ENCODE data around the gene KDM4C. TPM values are rescaled to one million over a fixed set of nuclear protein-coding genes. Genes with fewer than 3 reads are reported as not detected.

The KDM4C gene
- polyA plus RNA-seq, 1 donor (not counting 4 experiments of a cell fraction or from before 2014, with no cell fraction given), result 17.2 TPM

DNA sequence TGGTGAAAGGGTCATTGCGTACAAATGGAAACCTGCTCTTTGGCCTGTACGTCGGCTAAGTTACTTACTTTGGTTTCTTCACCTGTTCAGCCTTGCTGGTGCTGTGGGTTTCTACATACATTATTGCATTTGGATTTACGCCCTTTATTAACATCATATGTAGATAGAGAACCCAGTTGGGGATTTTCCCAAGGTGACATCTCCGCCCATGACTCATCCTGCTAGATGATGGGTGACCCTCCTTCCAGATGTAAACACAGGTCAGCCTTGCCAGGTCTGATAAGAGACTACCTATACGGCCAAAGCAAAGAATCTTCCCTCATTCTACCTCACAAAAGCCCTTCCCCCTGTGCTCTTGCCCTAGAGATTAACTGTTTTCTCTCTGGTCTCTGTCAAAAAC lies 360.9 kb downstream of the KDM4C start:
- DNase-seq (ENCODE audit: low read depth, low spot score) (no peak), FAIRE-seq (no peak)

DNA sequence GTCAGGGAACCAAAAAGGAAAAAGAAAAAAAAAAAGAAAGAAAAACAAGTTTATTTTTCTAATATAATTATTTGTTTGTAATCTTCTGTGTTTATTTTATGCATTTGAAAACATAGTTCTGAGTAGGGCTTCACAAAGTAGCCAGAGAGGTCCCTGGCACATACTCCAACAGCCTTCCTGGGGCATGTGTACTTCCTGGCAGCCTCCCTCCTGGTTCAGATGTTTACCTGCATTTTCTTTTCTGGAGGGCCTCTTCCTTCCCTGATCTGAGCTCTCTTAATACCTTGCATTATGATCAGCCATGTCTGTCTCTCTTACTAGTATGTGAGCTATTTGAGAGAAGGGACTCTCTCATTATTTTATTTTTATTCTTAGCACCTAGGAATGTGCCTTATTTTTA lies 361.8 kb downstream of the KDM4C start:
- DNase-seq (ENCODE audit: low read depth, low spot score) (no peak), FAIRE-seq (no peak)
- Histone ChIP-seq H3K4me1 (ENCODE audit: control insufficient read depth, extremely low read depth, insufficient read depth, low read length) (peaks cover 15% of the 10 kb centered on the region), H3K36me3 (ENCODE audit: control insufficient read depth in 2 of 2, extremely low read depth in 1 of 2, insufficient read depth in 2 of 2, low read length in 2 of 2) (no peaks in the 10 kb centered on the region), H3K9ac (ENCODE audit: control insufficient read depth, extremely low read depth, insufficient read depth, low read length) (no peak overlapping the region), H3K79me2 (ENCODE audit: control insufficient read depth, insufficient read depth, low read length) (no peaks in the 10 kb centered on the region), H2AFZ (ENCODE audit: control insufficient read depth, low read length) (no peak overlapping the region), H3K9me1 (ENCODE audit: control insufficient read depth, extremely low read depth, insufficient read depth, low read length) (no peaks in the 10 kb centered on the region), H3K4me2 (ENCODE audit: control insufficient read depth, extremely low read depth, insufficient read depth, low read depth, low read length) (no peak overlapping the region), H3K27ac (ENCODE audit: control insufficient read depth, insufficient read depth, low read length) (no peak overlapping the region), H3K27me3 (ENCODE audit: control insufficient read depth, extremely low read depth, insufficient read depth, low read length) (no peaks in the 10 kb centered on the region), H3K9me3 (ENCODE audit: control insufficient read depth, low read depth, low read length) (no peaks in the 10 kb centered on the region), H4K20me1 (ENCODE audit: control insufficient read depth, extremely low read depth, insufficient read depth, low read length) (no peaks in the 10 kb centered on the region), H3K4me3 (ENCODE audit: control insufficient read depth in 2 of 3, extremely low read depth in 1 of 3, insufficient read depth in 2 of 3, low read depth in 1 of 3, low read length in 3 of 3) (no peak overlapping the region)
- no peak for TF ChIP-seq EZH2 (IDR thresholded peaks at IDR 0.05; ENCODE audit: low read length)
- TF ChIP-seq, protein P1, sequence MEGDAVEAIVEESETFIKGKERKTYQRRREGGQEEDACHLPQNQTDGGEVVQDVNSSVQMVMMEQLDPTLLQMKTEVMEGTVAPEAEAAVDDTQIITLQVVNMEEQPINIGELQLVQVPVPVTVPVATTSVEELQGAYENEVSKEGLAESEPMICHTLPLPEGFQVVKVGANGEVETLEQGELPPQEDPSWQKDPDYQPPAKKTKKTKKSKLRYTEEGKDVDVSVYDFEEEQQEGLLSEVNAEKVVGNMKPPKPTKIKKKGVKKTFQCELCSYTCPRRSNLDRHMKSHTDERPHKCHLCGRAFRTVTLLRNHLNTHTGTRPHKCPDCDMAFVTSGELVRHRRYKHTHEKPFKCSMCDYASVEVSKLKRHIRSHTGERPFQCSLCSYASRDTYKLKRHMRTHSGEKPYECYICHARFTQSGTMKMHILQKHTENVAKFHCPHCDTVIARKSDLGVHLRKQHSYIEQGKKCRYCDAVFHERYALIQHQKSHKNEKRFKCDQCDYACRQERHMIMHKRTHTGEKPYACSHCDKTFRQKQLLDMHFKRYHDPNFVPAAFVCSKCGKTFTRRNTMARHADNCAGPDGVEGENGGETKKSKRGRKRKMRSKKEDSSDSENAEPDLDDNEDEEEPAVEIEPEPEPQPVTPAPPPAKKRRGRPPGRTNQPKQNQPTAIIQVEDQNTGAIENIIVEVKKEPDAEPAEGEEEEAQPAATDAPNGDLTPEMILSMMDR (optimal IDR thresholded peaks at IDR 0.05 in 1 of 3, IDR thresholded peaks at IDR 0.05 in 1 of 3, conservative IDR thresholded peaks at IDR 0.05 in 1 of 3; ENCODE audit: extremely low read depth in 1 of 3, insufficient read depth in 2 of 3, low read length in 3 of 3), result no peak
- dilution Hi-C loops (cut with MboI; ENCODE audit: extremely low pct_ligation_motif_present, low sequenced_read_pairs), result no loop called here

More for the DNA sequence above, 360.9 kb downstream of the KDM4C start:
- H3K4me3 ChIP-seq (ENCODE audit: control insufficient read depth in 2 of 3, extremely low read depth in 1 of 3, insufficient read depth in 2 of 3, low read depth in 1 of 3, low read length in 3 of 3), result no peak overlapping the region
- H3K36me3 ChIP-seq (ENCODE audit: control insufficient read depth in 2 of 2, extremely low read depth in 1 of 2, insufficient read depth in 2 of 2, low read length in 2 of 2), result no peaks in the 10 kb centered on the region
- peaks cover 9% of the 10 kb centered on the region for H3K4me1 ChIP-seq (ENCODE audit: control insufficient read depth, extremely low read depth, insufficient read depth, low read length)
- H3K9me3 ChIP-seq (ENCODE audit: control insufficient read depth, low read depth, low read length), result no peaks in the 10 kb centered on the region
- dilution Hi-C loops (cut with MboI; ENCODE audit: extremely low pct_ligation_motif_present, low sequenced_read_pairs), result no loop called here
- TF ChIP-seq, protein P1 (optimal IDR thresholded peaks at IDR 0.05 in 1 of 3, IDR thresholded peaks at IDR 0.05 in 1 of 3, conservative IDR thresholded peaks at IDR 0.05 in 1 of 3; ENCODE audit: extremely low read depth in 1 of 3, insufficient read depth in 2 of 3, low read length in 3 of 3), result no peak
- no peak for TF ChIP-seq EZH2 (IDR thresholded peaks at IDR 0.05; ENCODE audit: low read length)
- H3K4me2 ChIP-seq (ENCODE audit: control insufficient read depth, extremely low read depth, insufficient read depth, low read depth, low read length), result no peak overlapping the region
- H3K27me3 ChIP-seq (ENCODE audit: control insufficient read depth, extremely low read depth, insufficient read depth, low read length), result no peaks in the 10 kb centered on the region
- peak overlapping the region; percentile 49 for H3K27ac ChIP-seq (ENCODE audit: control insufficient read depth, insufficient read depth, low read length)
- H3K79me2 ChIP-seq (ENCODE audit: control insufficient read depth, insufficient read depth, low read length), result no peaks in the 10 kb centered on the region
- H3K9me1 ChIP-seq (ENCODE audit: control insufficient read depth, extremely low read depth, insufficient read depth, low read length), result no peaks in the 10 kb centered on the region
- H4K20me1 ChIP-seq (ENCODE audit: control insufficient read depth, extremely low read depth, insufficient read depth, low read length), result no peaks in the 10 kb centered on the region
- H2AFZ ChIP-seq (ENCODE audit: control insufficient read depth, low read length), result no peak overlapping the region
- no peak overlapping the region for H3K9ac ChIP-seq (ENCODE audit: control insufficient read depth, extremely low read depth, insufficient read depth, low read length)
